Measurements from ENCODE around the gene DMPK. TPM values are rescaled to one million over a fixed set of nuclear protein-coding genes. Genes with fewer than 3 reads are reported as not detected.

DMPK gene
- total RNA-seq, 1 experiment from 2014 or later = 25.1 TPM

- DNase-seq (ENCODE audit: low spot score) = no peak
Observed at GRCh38 chr19:45786533-45786894, 4.2 kb upstream of the DMPK start.

GRCh38 chr19:45785781-45786532 lies 3.7 kb upstream of the DMPK start:
- no peak for DNase-seq (ENCODE audit: low spot score)

- DNase-seq (ENCODE audit: low spot score) = no peak
Observed at GRCh38 chr19:45785097-45785496, 2.8 kb upstream of the DMPK start.

- no peak for DNase-seq (ENCODE audit: low spot score)
Observed at GRCh38 chr19:45784096-45784495, 1.8 kb upstream of the DMPK start.

- DNase-seq (ENCODE audit: low spot score) = peak; percentile 71
Observed at GRCh38 chr19:45782820-45783785, 813 bp upstream of the DMPK start.

- peak; percentile 54 for DNase-seq (ENCODE audit: low spot score)
Observed at GRCh38 chr19:45781214-45782161, 802 bp downstream of the DMPK start.

- DNase-seq (ENCODE audit: low spot score) = no peak
Observed at GRCh38 chr19:45780448-45781213, 1.7 kb downstream of the DMPK start.

- DNase-seq (ENCODE audit: low spot score) = no peak
Observed at GRCh38 chr19:45780146-45780447, 2.2 kb downstream of the DMPK start.

- DNase-seq (ENCODE audit: low spot score) = peak; percentile 14
Observed at GRCh38 chr19:45779231-45780145, 2.8 kb downstream of the DMPK start.

GRCh38 chr19:45778010-45778661 lies 4.2 kb downstream of the DMPK start:
- no peak for DNase-seq (ENCODE audit: low spot score)

- DNase-seq (ENCODE audit: low spot score) = no peak
Observed at GRCh38 chr19:45777395-45777961, 4.8 kb downstream of the DMPK start.

GRCh38 chr19:45774765-45775164 lies 7.5 kb downstream of the DMPK start:
- no peak for DNase-seq (ENCODE audit: low spot score)

GRCh38 chr19:45773384-45773783 lies 8.9 kb downstream of the DMPK start:
- no peak for DNase-seq (ENCODE audit: low spot score)

GRCh38 chr19:45772912-45773311 lies 9.4 kb downstream of the DMPK start:
- no peak for DNase-seq (ENCODE audit: low spot score)

- DNase-seq (ENCODE audit: low spot score) = no peak
Observed at GRCh38 chr19:45772130-45772840, 10.0 kb downstream of the DMPK start.

- no peak for DNase-seq (ENCODE audit: low spot score)
Observed at GRCh38 chr19:45771311-45771933, 10.9 kb downstream of the DMPK start.

- DNase-seq (ENCODE audit: low spot score) = peak; percentile 93
Observed at GRCh38 chr19:45770192-45771101, 11.8 kb downstream of the DMPK start.
